AG08396 (cell line): ENCODE results near the gene SAYSD1.
A peak's percentile ranks its signal among the peaks of the same experiment; 100 is the strongest.

ENCODE experiments used
- DNase-seq: peaks from one replicate; pipeline ENCODE4 v3.0.0; 2012; ENCODE audit warnings: low spot score, mixed read lengths

Gene SAYSD1

DNA sequence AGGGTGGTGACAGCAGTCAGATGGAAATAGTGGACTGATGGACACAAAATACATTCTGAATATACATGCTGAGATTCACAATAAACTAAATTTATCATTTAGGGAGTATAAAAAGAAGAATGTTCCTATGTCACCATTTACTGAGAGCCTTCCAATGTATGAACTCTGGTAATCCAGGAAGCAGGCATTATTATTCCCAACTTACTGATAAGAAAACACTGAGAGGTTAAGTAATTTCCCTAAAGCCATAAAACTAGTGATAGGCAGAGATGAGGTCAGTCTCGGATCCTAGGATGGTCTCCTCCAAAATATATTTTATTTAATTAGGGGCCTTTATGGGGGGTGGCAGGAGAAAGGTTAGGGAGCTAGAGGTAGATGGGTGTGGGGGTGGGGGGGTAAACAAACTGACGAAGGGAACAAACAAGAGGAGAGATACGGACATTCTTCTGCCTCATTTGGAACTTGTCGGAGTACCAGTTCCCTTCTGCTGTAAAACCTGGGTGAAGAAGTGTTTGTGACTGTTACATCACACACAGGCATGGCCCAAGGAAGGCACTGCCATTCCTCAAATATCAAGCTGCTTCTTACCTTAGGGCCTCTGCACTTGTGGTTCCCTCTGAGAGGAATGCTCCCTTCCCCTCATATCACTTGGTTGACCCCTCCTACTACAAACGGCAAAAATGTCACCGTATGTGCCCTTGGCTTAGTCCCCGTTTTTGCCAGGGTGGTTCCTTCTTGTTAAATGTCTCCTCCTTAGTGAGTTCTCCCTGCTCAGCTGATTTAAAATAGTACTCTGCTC lies 6.7 kb downstream of the SAYSD1 start:
- no peak for DNase-seq

GRCh38 chr6:39107641-39108040 lies 7.3 kb downstream of the SAYSD1 start:
- no peak for DNase-seq

- no peak for DNase-seq
These were observed 8.0 kb downstream of the SAYSD1 start for GRCh38 chr6:39107034-39107433.

- no peak for DNase-seq
These were observed 10.5 kb downstream of the SAYSD1 start for GRCh38 chr6:39104528-39104927.

DNA sequence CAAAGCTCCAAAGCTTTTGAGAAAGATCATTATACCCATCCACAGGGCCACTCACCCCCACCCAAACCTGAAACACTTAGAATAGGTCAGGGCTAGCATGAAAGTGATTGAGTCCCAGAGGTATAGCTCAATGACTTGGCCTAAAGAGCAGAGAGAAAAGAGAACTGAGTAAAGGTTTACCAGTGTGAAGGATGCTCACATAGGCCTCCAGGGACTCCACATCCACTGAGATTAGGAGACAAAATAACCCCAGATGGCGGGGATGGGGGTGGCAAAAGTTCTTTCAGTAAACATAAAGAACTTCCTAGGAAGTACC lies 12.2 kb downstream of the SAYSD1 start:
- no peak for DNase-seq

DNA sequence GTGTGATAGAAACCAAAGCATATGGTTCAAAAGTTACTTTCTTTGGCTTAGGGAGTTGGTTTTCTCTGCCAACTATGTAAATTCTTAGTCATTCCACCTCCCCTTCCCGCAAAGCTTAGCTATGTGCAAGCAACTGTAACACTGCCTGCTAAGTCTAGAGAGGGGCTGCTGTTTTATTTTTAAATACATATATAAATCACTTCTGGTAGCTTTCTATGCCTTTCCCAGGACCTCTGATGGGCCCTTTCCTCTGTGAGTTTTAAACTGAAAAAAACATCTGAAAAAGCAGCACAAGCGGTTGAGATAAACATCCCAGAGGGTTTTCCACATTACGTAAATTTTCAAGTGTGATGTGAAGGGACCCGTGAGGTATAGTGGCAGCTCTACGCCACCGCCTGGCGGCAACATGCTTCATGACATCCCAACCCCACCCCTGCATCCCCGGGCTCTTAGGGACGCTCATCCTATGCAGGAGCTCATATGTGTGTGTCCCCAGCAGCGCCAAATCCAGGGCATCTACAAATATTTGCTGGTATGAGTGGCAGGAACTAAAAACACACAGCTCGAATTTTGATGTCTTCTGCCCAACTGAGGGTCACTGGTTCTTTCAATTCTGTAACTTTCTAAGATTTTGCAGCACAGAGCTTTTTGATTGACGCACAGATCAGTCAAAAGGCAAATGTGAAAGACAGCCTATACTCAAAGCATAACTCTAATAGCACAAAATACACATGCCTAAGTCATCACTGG lies 12.7 kb downstream of the SAYSD1 start:
- peak; percentile 61 for DNase-seq

GRCh38 chr6:39100358-39100757 lies 14.6 kb downstream of the SAYSD1 start:
- DNase-seq: no peak

- no peak for DNase-seq
These were observed 19.4 kb downstream of the SAYSD1 start for GRCh38 chr6:39095578-39095977.

DNA sequence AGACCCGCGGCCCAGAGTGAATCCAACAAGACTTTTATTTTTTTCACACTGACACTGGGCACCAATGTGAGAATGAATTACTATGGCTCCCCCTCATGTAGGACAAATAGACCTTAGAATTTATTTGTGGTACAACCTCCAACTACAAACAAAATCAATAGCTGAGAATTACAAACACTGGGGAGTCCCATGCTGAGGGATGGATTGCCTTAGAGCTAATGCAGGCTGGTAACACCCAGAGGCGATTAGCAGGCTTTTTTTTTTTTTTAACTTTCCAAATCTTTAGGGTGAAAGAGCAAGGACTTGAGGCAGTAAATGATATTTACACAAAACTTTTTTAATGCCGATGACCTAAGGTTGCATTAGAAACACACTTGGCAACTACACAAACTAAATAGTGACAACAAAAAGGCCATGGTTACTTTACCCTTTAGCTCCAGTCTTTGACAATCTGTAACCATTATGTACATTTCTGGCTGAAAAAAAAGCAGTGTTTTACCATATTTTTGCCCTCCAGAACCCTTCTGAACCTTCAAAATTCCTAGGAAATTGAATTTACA lies 21.8 kb downstream of the SAYSD1 start:
- DNase-seq: no peak

DNA sequence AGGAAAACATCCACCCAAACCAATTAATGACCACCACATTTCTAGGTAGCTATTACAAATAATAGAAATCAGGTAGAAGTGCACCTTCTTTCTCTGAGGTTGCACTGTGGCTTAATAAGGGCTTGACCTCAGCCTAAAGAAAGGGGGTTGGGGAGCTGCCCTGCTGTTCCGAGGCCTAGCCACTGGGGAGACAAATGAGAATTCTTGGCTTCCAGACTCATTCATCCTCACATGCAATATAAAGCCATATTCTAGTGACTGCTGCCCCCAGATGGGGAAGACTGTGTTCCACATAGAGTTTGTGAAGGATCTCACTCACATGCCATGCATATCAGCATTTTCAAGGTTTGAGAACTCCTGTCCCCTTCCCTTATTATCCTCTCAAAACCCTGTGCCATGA lies 22.9 kb downstream of the SAYSD1 start:
- DNase-seq: no peak

DNA sequence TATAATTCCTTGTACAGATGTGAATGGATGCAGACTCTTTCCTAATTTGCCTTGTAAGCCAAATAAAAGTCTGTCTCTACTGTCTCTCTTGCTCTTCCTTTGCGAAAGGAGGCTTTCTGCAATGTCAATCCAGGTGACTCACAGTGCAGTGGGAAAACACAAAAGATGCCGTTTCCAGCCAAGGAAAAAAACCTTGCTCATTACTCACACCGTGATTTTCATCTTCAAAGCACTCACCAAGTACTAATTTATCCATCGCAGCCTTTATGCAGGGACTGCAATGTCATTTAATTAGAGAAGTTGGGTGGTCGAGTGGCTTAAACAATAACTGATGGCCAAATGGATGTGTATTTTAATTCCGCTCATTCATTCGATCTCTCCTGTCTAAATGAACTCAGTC lies 23.8 kb downstream of the SAYSD1 start:
- DNase-seq: no peak

DNA sequence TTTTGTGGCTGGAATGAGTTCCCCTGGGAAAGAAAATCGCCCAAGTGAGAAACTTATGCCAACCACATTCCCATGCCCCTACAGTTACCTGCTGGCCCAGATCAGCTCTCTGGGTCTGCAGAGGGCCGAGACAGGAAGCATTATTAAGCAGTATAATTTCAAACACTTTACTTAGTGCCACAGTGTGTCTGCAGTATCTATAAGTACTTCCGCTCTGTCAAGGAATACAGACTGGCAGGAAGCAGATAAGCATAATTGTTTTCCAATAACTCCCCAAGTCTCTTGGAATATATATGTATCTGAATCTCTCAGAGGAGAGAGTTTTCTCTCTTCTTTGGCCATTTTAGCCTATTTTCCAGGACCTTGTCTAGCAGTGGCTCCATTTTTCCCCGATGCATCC lies 24.9 kb downstream of the SAYSD1 start:
- no peak for DNase-seq

- peak; percentile 71 for DNase-seq
These were observed 26.7 kb downstream of the SAYSD1 start for GRCh38 chr6:39088331-39088730.

- DNase-seq: no peak
These were observed 27.8 kb downstream of the SAYSD1 start for GRCh38 chr6:39087197-39087596.

- no peak for DNase-seq
These were observed 28.3 kb downstream of the SAYSD1 start for GRCh38 chr6:39086711-39087110.

GRCh38 chr6:39086294-39086693 lies 28.7 kb downstream of the SAYSD1 start:
- DNase-seq: no peak

DNA sequence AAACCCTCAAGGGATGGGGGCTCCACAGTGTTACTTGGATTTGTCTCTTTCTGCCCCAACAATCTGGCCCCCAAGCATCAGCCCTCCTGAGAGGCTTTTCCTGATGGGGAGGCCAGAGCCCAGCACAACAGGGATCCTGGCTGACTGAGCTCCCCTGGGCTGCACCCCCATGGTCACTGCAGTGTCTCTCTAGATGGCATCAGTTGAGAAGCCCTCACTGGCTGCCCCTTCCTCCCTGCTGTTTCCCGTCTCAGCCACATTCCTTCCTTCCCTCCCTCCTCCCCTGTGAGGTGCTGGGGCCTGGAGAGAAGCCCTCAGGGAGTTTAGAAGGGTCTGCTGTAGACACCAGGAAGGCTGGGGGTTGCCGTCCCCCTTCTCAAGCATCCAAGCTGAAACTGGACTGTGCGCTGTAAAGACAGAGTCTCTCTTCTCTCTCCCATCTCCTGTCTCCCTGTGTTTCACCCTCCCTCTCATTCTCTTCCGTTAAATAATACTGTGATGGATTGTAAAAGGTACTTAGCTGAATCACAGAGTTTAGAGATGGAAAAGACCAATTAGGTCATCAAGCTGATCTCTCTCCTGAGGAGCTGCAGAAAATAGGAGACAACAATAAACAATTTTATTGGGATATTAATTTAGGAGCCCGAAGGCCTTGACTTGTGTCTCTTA lies 29.7 kb downstream of the SAYSD1 start:
- no peak for DNase-seq

GRCh38 chr6:39084506-39084905 lies 30.5 kb downstream of the SAYSD1 start:
- no peak for DNase-seq

DNA sequence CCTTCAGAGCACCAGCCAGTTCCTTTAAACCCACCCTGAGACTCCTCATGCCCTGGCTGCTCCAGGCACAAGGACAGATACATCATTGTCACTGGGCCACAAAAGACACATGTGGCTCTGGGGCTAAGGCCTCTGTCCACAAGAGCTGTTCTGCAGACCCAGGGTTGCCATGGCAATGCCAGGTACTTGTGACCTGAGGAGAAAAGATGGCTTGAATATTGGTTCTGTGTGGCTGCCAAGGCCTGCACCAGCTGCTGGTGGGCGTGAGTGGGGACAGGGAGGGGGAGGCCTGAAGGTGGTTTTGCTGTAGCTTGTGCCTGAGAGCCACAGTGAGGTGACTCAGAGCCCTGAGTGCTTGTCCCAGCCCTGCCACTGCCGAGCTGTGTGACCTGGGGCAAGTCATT lies 31.8 kb downstream of the SAYSD1 start:
- no peak for DNase-seq

- DNase-seq: no peak
These were observed 32.7 kb downstream of the SAYSD1 start for GRCh38 chr6:39082310-39082709.

DNA sequence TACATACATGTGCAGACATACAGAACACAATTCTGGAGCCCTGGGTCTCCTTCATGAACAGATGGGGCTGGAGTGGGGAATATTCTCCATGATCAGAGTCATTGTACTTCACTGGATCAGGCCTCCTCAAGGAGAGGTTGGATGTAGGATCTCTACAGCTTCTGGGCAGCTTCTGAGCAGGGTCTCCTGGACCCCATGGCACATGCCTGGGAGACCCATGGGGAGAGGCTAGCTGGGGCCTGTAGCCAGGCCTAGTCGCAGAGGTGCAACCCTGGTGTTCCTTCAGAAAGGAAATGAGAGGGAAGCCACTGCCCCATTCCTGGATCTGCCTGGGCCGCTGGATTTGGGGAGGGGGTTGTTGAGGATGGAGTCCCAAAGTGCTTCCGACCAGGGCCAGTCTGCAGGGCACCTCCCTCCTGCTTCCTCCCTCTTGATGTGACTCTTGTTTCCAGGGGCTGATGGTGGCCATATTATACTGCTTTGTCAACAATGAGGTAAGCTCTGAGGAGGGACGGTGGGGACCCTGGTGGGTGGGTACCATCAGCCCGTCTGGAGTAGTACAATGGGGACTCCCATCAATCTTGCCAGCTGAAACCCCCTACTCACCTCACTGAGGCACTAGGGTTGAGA lies 34.6 kb downstream of the SAYSD1 start:
- DNase-seq: no peak
